DND-41 (cell line): ENCODE data around the gene UBAC1.

Experiments used
- ATAC-seq: fragments of 200-7000 bp; cut with Tn5 transposase; 3 replicates; pipeline ENCODE4 v1.9.1; 2021; ENCODE audit warnings: low read depth; ENCODE audit not compliant: insufficient read depth
- DNase-seq: peaks from one replicate; pipeline ENCODE4 v3.0.0-alpha.2; 2020
- H2AFZ ChIP-seq: 2 replicates; pipeline ENCODE4 v1.6.0; 2012; ENCODE audit warnings: low read depth, low read length
- H3K27ac ChIP-seq: 2 replicates; pipeline ENCODE4 v1.5.1; 2012; ENCODE audit warnings: low read length, inconsistent platforms
- H3K27me3 ChIP-seq: fragments of 200-600 bp; sonication (generic); 2 replicates; pipeline ENCODE4 v1.6.0; 2012; ENCODE audit warnings: low read length, mild to moderate bottlenecking, inconsistent platforms; ENCODE audit not compliant: insufficient read depth, poor library complexity
- H3K36me3 ChIP-seq: 2 replicates; pipeline ENCODE4 v1.5.1; 2012; ENCODE audit warnings: low read length, inconsistent platforms; ENCODE audit not compliant: insufficient read depth
- H3K4me1 ChIP-seq: 2 replicates; pipeline ENCODE4 v1.5.1; 2012; ENCODE audit warnings: mild to moderate bottlenecking, low read length; ENCODE audit not compliant: insufficient read depth
- H3K4me2 ChIP-seq: 2 replicates; pipeline ENCODE4 v1.6.0; 2012; ENCODE audit warnings: mild to moderate bottlenecking, moderate library complexity, low read length, inconsistent platforms; ENCODE audit not compliant: insufficient read depth
- H3K4me3 ChIP-seq, 2 experiments: fragments of 200-600 bp in 1 of 2; shearing (Covaris generic) in 1 of 2; 2 replicates each; pipeline ENCODE4 v1.5.1; 2012 to 2016; ENCODE audit warnings: inconsistent platforms in 2 of 2, low read length in 2 of 2, mild to moderate bottlenecking in 2 of 2, low read depth in 1 of 2, moderate library complexity in 1 of 2
- H3K79me2 ChIP-seq: 2 replicates; pipeline ENCODE4 v1.6.0; 2012; ENCODE audit warnings: low read length, inconsistent platforms; ENCODE audit not compliant: insufficient read depth
- H3K9ac ChIP-seq: 2 replicates; pipeline ENCODE4 v1.6.0; 2012; ENCODE audit warnings: low read depth, mild to moderate bottlenecking, inconsistent platforms, low read length, moderate library complexity
- H3K9me3 ChIP-seq: 2 replicates; pipeline ENCODE4 v1.5.1; 2012; ENCODE audit warnings: low read length, moderate library complexity, mild to moderate bottlenecking, inconsistent platforms; ENCODE audit not compliant: insufficient read depth, severe bottlenecking
- H4K20me1 ChIP-seq: 2 replicates; pipeline ENCODE4 v1.6.0; 2012; ENCODE audit warnings: low read length; ENCODE audit not compliant: insufficient read depth
- EZH2 ChIP-seq: IDR thresholded peaks from 3 replicates; pipeline ENCODE4 v1.6.1; 2012; ENCODE audit warnings: borderline replicate concordance, low read depth, mild to moderate bottlenecking, moderate library complexity, low read length, inconsistent platforms; ENCODE audit not compliant: severe bottlenecking
- TF ChIP-seq, protein P1 (sequence below): IDR thresholded peaks from 2 replicates; pipeline ENCODE4 v1.5.1; 2012; ENCODE audit warnings: borderline replicate concordance, low read length, moderate library complexity, mild to moderate bottlenecking; ENCODE audit not compliant: poor library complexity, severe bottlenecking; ENCODE audit errors: extremely low read depth

UBAC1 gene

DNA sequence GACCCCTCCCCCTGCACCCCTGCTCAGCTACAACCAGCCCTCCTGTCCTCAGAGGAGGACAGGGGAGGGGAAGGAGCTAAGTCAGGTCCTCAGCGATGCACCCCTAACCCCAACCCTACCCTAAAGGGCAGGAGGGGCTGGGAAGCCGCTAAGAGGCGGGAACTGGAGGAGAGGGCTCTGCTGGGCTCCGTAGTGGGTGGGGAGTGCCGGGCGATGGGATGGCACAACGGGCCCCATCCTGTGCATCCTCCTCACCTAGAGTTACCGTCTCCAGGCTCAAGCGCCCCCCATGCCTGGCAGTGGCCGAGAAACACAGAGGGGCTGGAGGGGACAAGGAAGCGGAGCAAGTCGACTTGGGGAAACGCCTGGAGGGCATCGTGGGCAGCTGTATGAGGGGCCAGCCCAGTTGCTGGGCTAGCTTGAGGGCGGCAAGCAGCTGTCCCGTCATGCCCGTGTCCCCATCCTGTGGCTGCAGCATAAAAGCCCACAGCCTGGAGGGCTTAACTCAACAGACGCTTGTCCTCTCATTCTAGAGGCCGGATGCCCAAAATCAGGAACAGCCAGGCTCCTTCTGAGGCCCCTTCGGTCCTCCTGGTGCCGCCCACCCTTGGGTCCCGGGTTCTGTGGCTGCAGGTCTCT lies 23.0 kb upstream of the UBAC1 start:
- TF ChIP-seq, protein P1, sequence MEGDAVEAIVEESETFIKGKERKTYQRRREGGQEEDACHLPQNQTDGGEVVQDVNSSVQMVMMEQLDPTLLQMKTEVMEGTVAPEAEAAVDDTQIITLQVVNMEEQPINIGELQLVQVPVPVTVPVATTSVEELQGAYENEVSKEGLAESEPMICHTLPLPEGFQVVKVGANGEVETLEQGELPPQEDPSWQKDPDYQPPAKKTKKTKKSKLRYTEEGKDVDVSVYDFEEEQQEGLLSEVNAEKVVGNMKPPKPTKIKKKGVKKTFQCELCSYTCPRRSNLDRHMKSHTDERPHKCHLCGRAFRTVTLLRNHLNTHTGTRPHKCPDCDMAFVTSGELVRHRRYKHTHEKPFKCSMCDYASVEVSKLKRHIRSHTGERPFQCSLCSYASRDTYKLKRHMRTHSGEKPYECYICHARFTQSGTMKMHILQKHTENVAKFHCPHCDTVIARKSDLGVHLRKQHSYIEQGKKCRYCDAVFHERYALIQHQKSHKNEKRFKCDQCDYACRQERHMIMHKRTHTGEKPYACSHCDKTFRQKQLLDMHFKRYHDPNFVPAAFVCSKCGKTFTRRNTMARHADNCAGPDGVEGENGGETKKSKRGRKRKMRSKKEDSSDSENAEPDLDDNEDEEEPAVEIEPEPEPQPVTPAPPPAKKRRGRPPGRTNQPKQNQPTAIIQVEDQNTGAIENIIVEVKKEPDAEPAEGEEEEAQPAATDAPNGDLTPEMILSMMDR = no peak
- no peak for TF ChIP-seq EZH2
- H3K27me3 ChIP-seq = peaks cover 8% of the 10 kb centered on the region
- H3K9ac ChIP-seq = no peak overlapping the region

DNA sequence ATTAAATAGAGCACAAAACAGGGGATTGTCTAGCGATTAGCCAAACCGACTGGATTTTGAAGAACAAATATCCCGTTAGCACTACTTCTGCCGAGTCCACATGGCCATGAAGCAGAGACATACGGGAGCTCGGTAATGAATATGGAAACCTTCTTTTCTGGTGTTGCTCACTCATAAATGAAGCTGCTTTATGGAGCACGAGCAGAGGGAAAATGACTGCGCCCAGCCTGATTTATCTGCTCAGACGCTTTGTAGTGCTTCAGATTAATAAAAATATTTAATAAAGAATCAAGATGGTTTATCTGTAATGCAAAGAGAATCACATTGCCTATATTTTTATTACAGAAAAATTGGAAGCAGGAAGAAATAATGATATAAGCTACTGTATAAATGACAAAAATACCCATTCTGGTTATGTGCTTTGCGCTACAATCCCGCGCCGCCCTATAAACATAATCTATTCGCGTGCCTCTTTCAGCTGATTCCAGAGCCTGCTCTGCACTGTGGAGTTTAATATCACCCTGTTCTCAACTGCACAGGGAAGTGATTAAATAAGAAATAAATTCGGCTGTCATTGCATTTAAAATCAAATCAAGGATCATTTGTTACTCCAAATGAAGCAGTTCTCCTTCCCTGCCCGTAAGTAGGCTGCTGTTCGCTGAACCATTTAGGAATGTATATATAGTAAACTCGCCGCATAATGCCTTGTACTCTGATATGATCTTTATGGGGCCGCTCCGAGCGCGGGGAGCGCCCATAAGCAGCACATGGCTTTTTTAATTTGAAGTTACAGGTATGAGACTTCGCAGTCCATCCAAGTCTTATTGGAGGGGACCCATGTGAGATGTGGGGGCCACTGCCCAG lies 22.3 kb upstream of the UBAC1 start:
- Histone ChIP-seq H3K4me1 (no peaks in the 10 kb centered on the region), H3K9ac (no peak overlapping the region), H3K27me3 (peaks cover 8% of the 10 kb centered on the region), H3K4me2 (no peak overlapping the region), H4K20me1 (no peaks in the 10 kb centered on the region; the same call in 1 of the 2 replicates), H3K4me3 (no peak overlapping the region), H3K36me3 (no peaks in the 10 kb centered on the region), H3K79me2 (no peaks in the 10 kb centered on the region), H3K9me3 (no peaks in the 10 kb centered on the region), H3K27ac (no peak overlapping the region), H2AFZ (no peak overlapping the region)
- ATAC-seq = no peak
- no peak for DNase-seq
- no peak for TF ChIP-seq EZH2
- TF ChIP-seq, protein P1 = no peak

More for the DNA sequence above, 23.0 kb upstream of the UBAC1 start:
- H3K9me3 ChIP-seq = no peaks in the 10 kb centered on the region
- no peaks in the 10 kb centered on the region for H3K79me2 ChIP-seq
- H3K27ac ChIP-seq = no peak overlapping the region
- no peak overlapping the region for H2AFZ ChIP-seq
- ATAC-seq = no peak
- H3K36me3 ChIP-seq = no peaks in the 10 kb centered on the region
- no peak overlapping the region for H3K4me2 ChIP-seq
- H3K4me3 ChIP-seq = no peak overlapping the region
- DNase-seq = no peak
- no peaks in the 10 kb centered on the region for H3K4me1 ChIP-seq
- H4K20me1 ChIP-seq = no peaks in the 10 kb centered on the region; the same call in 1 of the 2 replicates

DNA sequence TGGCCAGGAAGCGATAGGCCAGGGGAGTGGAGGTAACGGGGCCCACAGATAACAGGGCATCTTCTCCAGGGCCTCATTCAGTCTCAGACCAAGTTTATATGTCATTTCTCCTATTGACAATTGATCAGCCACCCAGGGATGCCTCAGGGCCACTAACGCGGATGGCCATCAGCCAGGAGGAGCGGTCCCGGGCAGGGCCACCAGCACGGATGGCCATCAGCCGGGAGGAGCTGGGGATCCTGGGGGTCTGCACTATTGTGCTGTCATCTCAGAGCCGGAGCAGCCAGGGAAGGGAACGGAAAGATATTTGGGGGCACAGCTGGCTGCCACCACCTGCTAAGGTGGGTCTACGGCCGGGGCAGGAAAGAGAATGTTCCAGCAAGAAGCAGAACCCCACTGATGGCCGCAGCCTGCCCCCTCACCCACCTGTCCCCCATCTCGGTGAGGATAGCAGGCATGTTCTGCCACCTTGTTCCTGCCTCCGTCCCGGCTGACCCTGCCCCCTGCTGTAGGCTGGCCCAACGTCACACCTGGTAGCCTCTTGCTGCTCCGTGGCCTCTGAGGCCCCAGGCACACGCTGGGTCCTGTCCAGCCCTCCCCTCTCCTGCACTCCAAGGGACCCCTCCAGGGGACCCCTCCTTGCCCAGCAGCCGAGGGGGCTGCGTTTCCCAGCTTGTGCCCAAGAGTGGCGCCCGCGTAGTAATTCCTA lies 21.5 kb upstream of the UBAC1 start:
- no peak for DNase-seq
- H3K79me2 ChIP-seq = no peaks in the 10 kb centered on the region
- H3K36me3 ChIP-seq = no peaks in the 10 kb centered on the region
- H4K20me1 ChIP-seq = no peaks in the 10 kb centered on the region; the same call in 1 of the 2 replicates
- no peak overlapping the region for H3K9ac ChIP-seq
- H3K27me3 ChIP-seq = peaks cover 8% of the 10 kb centered on the region
- no peak overlapping the region for H3K27ac ChIP-seq
- no peak overlapping the region for H2AFZ ChIP-seq
- H3K9me3 ChIP-seq = no peaks in the 10 kb centered on the region
- no peaks in the 10 kb centered on the region for H3K4me1 ChIP-seq
- TF ChIP-seq EZH2 = no peak
- TF ChIP-seq, protein P1 = no peak
- H3K4me2 ChIP-seq = no peak overlapping the region
- H3K4me3 ChIP-seq = no peak overlapping the region
- ATAC-seq = no peak
